ENCODE results near the gene ANKRD49.
A peak's percentile ranks its signal among the peaks of the same experiment; 100 is the strongest.

DNA sequence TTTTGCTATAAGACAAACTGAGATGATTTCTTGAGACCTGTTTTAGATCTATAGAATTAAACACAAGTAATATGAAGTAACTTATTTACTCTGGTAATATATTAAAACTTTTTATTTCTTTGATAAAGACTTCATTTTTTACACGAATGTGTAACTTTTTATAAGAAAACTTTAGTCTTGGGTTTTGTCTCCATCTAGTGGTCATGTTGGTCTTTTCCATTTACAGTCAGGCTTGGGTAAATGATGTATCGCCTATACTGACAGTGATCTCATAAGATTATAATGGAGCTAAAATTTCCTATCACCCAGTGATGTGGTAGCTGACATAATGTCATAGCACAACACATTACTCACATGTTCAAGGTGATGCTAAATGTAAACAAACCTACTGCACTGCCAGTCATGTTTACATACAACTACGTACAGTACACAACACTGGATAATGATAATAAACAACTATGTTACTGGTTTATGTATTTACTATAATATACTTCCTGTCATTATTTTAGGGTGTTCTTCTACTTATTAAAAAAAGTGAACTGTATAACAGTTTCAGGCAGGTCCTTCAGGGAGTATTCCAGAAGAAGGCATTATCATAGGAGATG lies 11.0 kb downstream of the ANKRD49 start:
- TF ChIP-seq EZH2phosphoT487 (IDR thresholded peaks at IDR 0.05; ENCODE audit: low read length) (no peak), CTCF (IDR thresholded peaks at IDR 0.05; ENCODE audit: low read length) (peak; percentile 64)
